Measurements from ENCODE around the gene FRMD3.
A peak's percentile ranks its signal among the peaks of the same experiment; 100 is the strongest.
"Not testable (repeated sequence)": the region's sequence is repeated elsewhere in the genome, so short reads cannot be mapped to it uniquely, and the experiment has no call there.

FRMD3 gene

DNA sequence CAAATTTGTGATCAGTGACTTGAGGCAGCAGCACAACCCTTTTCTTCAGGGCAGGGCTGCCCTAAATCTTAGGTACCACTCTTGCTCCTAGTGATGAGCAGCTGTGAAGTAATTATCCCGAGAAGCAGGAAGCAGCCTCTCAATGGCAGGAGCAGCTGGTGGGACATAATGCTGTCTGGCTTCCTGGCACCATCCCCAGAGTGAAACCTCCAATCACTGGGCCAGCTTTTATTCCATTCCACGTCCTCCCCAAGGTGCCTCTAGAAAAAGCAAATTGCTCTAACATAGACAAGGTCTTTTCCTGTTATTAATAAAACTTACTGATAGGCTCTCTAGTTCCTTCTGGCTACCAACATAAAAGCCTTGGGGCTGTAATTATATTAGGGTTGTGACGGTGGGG lies 154.0 kb downstream of the FRMD3 start:
- DNase-seq: no peak

DNA sequence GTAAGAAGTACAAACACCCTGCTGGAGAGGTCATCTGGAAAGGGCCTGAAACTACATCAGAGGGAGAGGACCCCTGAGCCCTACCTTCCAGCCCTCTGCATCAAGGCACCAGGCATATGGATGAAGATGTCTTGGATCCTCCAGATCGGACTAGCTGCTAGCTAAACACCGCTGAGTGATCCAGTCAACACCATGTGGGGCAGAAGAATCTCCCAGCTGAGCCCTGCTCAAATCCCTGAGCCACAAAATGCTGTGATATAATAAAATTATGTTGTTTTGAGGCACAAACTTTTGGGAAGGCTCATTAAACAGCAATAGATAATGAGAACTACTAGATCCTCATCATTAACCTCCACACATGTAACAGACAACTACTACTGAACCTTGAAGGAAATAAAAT lies 155.2 kb downstream of the FRMD3 start:
- no peak for DNase-seq

DNA sequence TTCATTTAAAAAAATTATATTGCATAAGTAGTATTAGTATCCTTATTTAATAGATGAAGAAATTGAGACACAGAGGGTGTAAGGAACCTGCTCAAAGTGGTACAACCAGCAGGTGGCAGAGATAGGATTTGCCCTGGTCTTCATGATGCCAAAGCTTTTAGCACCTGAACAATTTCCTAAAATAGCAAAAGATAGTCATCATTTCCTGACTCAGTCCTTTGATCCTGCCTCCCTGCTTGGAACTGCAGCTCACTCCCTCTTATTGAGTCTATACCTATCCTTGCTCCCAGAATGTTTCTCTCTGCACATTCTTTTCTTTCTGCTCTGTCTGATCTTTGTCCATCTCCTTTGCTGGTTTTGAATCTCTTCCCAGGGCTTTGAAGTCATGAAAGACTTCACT lies 155.8 kb downstream of the FRMD3 start:
- no peak for DNase-seq

DNA sequence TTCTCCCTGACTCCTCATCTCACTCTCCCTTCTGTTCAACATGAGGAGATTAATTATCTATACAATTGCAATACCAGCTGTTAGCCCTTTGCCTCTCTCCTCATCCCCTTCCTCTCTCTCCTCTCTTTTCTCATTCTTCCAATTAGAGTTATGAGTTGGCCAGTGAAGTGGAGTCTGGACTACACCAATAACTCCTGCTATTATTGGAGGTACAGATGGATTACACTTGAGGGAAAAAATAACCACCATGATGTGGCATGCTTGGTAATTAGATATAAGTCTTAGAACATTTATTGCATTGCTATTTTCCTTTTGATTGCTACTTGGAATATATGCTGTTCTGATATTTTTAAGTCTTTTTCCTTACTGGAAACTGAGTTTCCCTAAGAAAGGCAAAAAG lies 159.2 kb downstream of the FRMD3 start:
- DNase-seq: no peak

DNA sequence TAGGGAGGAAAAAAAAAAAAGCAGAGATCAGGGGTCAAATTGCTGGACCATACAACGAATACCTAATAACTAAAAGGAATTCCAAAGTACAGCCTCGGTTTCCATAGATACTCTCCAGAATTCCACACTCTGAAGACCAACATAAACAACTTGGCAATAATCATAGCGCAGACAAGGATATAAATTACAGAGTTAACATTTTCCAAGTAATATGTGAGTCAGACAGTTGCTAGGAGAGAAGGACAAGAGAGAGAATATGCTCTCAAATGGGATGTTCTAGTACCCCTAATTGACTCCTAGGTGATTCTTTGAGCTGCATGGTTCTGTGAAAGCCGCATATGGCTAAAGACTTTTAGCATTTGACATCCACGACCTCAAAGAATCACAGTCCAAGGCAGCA lies 165.2 kb downstream of the FRMD3 start:
- no peak for DNase-seq

DNA sequence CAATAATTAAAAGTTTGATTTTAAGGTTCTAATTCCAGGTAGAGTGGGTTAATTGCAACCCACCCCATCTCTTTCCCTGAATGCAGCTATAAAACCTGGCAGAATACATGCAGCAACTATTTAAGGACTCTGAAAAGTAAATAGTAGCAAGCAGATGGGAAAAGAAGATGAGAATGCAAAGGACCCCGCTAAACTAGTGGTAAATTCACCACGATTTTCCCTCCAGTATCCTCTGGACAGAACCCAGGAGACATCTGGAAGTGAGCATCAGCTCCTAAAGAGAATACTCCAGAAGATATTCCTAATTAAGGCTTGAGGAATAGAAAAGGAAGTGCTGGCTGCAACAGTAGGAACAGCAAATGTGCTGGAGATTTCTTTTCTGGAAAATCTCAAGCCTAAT lies 170.9 kb downstream of the FRMD3 start:
- DNase-seq: no peak

DNA sequence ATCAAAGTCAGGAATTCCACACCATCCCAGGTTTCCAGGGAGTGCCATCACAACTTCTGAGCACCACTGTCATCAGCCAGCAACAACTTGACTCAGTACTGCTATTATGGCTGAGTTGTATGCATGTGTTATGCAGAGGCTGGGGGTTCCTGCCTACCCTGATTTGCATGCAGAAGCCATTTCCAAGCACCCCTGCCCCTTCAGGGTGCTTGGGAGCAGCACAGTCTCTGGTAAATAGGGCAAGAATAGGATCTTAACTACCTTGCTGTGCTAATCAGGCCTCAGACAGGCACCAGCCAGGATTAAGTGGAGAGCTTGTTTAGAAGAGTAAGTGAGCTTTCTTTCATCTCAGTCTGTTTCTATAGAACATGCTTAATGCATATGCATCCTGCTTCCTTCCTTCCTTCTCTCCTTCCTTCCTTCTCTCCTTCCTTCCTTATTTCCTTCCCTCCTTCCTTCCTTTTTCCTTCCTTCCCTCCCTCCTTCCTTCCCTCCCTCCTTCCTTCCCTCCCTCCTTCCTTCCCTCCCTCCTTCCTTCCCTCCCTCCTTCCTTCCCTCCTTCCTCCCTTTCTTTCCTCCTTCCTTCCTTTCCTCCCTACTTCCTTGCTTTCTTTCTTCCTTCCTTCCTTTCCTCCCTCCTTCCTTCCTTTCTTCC lies 175.7 kb downstream of the FRMD3 start:
- DNase-seq: no peak

DNA sequence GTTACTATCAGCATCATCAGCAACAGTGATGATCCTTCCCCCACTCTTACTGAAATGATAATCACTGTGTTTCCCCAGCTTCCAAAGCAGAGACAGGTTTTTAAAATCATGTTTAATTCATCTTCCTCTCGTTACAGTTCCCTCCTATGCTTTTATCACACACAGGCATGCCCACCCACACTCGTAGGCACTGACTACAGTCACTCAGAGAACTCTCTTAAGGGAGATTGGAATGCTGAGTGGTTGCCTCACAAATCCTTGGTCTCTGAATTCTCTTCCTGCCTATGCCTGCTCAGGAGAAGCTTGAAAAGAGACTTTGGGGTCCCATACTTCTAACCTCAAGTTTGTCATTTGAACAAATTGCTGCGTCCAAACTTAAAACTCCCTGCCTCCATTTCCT lies 179.2 kb downstream of the FRMD3 start:
- no peak for DNase-seq

DNA sequence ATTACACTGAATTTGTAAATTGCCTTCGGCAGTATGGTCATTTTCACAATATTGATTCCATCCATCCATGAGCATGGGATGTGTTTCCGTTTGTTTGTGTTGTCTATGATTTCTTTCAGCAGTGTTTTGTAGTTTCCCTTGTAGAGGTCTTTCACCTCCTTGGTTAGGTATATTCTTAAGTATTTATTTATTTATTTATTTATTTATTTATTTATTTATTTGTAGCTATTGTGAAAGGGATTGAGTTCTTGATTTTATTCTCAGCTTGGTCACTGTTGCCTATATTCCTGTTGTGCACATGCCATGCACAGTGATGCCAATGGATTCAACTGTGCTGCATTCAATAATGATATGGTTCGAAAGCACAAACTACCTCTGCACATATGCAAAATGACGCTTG lies 179.7 kb downstream of the FRMD3 start:
- DNase-seq: not testable (repeated sequence)

DNA sequence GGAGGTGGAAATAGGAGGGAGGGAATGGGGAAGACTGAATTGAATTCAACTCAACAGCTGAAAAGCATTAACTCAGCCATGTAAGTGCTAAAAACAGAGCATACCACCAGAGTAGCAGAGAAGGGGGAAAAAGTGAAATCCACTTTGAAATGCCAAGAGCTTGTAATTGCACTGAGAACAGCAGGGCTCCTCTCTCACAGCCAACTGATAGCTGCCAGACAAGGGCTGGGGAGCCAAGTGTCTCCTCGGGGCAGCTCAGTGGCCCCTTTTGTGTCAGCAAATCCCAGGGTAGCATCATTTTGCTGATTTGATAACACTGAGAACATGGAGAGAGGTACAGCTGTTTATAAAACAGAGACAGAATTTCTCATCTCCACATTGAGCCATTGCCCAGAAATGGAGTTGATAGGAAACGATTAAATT lies 182.5 kb downstream of the FRMD3 start:
- no peak for DNase-seq

DNA sequence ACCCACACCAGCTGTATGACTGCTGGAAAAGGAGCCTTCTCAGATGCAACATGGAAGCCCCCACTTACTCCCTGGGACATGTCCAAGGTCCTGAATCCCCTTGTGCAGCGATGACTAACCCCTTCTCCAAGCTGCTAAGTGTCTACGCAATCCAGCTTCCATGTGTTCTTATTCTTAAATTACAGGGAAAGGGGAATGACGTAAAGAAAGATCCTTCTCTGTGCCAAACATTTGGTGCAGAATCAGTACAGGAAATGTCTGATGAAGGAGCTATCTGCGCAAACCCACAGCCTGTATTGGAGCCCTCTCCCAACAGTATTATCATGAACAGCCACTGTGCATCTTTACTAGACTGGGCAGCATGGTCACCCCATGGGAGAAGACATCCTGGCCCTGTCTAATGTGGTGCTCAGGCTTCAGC lies 183.2 kb downstream of the FRMD3 start:
- no peak for DNase-seq

DNA sequence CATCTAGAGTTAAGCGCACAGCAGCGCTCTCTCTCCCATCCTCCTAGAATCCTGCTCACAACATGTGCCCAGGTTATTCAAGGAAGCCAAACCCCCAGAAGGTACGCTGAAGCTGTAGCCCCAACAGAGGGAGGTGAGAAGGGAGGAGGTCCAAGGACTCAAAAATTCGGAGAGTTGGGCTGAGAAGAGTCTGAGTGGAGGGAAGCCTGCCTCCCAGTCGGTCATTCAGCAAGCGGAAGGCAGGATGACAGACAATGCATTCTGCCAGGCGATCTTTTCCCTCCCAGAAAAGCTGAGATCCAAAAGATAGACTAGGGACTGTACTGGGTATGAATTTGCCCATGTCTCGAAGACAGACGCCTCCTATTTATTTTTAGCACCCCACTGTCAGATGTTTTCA lies 189.2 kb downstream of the FRMD3 start:
- DNase-seq: no peak

DNA sequence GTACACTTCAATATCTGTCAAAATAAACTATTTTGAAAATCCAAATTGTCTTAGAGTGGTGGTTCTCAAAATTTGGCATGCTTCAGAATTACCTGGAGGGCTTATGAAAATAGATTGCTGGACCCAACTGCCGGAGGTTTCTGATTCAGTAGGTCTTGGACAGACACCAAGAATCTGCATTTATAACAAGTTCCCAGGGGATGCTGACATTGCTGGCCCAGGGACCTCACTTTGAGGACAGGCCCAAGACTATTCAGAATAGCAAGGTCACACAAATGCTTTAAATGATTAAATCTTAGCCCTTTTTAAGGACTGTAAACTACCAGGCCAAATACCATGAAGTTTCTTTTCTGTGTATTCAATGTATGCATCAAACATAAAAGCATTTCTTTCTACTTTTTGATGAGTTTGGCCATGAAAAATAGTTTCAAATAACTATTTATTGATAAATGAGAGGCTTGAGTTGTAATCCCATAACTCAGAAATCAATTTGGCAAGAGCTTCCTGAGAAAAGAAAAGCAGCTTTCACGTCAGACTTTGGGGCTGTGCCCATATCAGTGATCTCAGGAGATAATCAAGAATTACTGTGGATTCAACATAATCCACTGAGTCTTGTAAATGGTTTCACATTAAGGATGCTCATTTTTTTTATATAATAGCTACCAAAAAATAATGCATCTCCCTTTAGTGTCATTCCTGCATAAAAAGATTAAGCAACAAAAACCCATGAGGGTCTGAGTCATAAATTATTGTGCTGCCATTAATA lies 191.4 kb downstream of the FRMD3 start:
- DNase-seq: no peak

DNA sequence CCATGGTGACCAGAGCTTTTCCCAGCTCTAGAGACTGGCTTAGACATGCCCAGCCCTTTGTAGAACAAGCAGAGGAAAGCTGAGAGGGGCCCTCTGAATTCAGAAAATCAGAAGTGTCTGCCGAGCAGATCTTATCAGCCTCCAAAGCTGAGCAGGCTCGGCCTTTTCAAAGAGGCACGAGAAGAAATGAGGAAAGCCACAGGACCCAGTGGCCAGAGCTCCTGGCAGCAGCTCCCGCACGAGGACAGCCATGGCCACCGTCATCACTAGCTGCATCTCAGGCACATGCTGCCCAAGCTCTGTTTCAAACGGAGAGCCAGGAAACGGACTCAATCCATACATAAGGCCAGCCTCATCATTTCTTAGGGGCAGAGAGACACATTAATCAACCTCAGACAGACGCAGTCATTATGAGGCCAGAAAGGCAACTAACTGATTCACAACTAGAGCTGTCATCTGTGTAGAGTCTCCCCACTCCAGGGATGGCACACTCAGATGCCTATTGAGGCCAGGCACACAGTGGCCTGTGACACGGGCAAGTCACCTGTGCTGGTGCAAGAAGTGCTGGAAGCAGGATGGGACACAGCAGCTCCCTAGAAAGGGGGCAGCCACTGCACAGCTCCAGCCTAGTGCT lies 194.7 kb downstream of the FRMD3 start:
- no peak for DNase-seq

DNA sequence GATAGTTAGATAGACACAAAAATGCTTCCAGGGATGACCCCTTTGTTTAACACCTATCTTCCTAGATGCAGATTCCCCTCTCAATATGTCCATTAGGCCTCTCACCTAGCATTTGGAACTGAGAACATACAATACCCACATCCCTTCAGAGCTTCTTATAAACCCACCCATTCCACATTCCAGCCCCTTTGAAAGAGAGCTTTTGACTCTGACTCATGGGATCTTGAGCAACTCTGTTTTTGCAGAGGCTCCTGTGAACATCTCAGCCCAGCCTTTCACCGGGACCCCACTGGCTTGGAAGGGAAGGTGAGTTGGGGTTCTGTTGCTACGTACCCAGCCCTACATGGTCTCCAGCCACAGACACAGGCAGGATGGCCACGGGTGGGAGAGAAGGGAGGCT lies 195.5 kb downstream of the FRMD3 start:
- no peak for DNase-seq

DNA sequence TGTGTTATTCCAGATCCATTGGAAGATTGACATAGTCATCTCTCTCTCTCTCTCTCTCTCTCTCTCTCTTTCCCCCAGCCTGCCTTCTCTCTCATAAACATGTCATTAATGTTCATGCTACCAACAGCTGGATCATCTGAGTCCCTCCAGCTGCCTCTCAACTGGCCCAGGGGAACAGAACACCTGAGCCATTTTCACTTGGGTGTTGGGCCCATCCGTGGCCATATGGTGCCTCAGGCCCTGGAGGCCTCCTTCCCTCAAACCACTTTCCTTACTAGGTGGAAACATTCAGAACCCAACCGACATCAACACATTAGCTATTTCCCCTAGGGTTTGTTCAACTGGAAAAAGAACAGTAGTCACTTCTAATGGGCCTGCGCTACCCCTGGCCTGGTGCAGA lies 196.2 kb downstream of the FRMD3 start:
- DNase-seq: no peak

DNA sequence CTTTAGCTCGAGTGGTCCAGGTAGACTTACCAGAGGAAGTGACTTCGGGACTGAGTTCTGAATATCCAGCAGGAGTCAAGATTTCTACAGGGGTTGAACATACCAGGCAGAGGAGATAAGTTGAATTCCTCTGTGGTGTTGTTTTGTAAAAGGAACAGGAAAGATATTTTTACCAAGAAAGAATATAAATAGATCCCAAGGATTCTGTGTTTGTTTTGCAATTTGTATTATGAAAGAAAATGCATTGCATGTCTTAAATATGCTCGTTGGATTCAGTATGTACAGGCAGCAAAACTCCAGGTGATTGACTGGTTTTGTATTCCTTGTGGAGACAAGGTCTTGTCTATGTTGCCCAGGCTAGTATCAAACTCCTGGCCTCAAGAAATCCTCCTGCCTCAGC lies 197.8 kb downstream of the FRMD3 start:
- DNase-seq: no peak

DNA sequence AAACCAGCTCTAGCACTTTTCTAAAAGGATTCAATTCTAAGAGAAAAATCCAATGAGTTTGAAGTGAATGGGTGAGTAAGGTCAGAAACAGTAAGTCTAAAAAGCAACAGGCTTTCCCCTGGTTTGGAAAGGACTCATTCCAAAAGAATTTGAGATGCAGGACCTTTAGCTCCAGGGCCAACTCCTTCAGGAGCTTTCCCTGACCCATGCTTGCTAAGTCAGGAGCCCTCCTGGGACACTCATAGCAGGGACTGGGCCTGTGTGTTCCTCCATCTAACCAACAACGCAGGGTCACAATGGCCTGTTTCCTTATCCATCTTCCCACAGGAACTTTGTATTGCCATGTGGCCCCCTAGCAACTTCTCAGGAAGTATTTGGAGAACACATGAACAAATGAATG lies 198.8 kb downstream of the FRMD3 start:
- DNase-seq: no peak

DNA sequence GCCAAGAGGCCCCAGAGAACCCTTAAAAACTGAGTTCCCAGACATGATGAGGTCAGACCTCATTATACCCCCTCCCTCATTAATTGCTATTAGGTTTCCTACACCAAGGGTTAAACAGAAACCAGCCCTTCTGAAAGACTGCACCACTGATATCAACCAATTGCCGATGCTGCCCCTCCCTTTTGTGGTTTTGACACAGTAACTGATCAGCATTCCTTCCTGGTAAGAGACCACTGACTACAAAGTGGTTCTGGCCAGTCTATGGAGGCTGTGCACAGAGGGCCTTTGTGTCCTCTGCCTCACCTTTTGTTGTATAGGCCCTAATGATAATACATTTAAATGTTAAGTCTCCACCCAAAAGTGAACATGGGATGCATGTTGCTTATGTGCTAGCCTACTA lies 201.5 kb downstream of the FRMD3 start:
- DNase-seq: no peak

DNA sequence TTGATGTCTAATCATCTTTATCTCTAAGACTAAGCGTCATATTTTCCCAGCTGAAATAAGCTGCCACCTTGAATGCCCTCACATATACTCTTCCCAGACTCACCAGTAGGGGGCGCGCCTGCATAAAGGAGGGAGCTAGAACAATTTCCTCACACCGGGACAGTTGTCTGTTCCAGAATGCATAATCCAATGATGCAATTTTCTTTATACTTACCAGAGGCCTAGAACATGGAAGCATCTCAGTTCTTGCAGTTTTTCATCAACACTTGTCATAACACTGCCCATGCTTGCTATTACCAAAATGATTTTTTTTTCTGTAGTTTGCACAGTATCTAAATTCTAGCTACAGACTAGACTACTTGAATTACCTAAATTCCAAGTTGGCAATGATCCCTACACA lies 203.9 kb downstream of the FRMD3 start:
- peak; percentile 1 for DNase-seq

DNA sequence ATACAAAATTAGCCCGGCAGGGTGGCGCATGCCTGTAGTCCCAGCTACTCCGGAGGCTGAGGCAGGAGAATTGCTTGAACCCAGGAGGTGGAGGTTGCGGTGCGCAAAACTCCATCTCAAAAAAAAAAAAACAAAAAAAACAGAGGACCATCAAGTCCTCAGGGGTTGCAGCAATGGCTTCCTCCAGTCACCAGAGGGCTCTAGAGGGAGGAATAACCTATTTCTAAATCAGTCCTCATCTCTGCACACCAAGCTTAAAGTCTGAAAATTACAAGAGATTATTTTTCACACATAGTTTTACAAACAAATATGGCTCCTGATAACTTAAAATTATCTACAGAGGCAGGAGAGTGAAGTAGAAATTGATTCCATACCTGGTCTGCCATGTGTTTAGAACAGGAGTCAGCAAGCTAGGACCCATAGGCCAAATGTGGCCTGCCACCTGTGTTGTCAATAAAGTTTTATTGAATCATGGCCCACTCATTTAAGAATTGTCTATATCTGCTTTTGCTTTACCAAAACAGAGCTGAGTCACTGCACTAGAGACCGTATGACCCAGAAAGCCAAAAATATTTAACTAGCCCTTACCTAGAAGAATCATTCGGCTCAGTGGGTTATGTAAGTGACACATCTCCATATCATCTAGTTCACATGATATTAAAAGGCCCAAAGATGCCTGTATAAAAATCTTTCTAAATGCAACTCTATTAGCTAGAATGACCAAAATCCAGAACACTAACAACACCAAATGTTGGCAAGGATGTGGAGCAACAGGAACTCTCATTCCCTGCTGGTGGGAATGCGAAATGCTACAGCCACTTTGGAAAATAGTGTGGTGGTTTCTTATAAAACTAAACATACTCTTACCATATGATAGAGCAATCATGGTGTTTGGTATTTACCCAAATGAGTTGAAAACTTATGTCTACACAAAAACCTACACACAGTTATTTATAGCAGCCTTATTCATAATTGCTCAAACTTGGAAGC lies 207.7 kb downstream of the FRMD3 start:
- no peak for DNase-seq

DNA sequence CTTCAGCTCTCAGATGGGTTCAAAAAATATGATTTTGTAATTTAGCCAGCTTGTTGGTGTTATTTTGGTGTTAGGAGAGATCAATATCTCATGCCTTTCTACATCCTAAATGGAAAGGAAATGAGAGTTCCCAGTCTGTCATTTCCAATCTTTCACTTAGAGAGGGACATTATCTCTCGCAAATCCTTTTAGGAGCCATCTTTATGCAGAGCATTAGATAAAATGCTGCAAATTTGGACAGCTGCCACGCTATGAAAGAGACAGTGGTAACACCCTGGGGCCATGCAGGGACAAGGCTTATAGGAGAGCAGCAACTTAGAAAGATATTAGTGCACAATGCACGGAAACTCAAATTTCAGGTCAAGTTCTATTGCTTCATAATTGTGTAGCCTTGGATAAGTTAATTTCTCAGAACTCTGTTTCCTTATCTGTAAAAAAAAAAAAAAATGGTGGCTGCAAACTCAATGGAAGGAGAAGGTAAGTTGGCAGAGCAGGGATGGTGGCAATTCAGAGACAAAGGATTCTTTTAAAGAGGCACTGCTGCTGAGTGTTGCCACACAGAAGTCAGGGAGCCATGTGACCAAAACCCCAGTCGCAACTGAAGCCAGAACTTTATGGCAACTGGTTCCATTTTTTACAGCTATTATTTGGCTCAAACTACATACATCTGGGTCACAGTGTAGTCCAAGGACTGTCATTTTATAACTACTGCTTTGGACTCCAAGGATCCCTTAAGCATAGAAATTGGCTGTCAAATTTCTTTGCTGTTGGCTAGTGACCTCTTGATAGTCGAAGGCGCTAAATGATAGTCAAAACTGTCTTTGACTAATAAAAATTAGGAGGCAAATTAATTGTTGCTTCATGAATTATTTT lies 210.2 kb downstream of the FRMD3 start:
- DNase-seq: no peak

Data from NCI-H187 treated with DMSO at 0.1 percent for 48 hours (cell line).